ENCODE data around the gene CCDC127. TPM values are rescaled to one million over a fixed set of nuclear protein-coding genes. Genes with fewer than 3 reads are reported as not detected.
"Not testable (repeated sequence)": the region's sequence is repeated elsewhere in the genome, so short reads cannot be mapped to it uniquely, and the experiment has no call there.

Gene CCDC127
- total RNA-seq, 1 experiment from 2014 or later: 24.1 TPM

DNA sequence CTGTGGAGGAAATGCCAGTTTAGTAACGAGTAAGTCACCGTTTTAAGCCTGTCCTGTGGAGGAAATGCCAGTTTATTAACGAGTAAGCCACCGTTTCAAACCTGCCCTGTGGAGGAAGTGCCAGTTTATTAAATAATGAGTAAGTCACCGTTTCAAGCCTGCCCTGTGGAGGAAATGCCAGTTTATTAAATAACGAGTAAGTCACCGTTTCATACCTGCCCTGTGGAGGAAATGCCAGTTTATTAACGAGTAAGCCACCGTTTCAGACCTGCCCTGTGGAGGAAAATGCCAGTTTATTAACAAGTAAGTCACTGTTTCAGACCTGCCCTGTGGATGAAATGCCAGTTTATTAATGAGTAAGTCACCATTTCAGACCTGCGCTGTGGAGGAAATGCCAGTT is 34.6 kb upstream of the CCDC127 start:
- no peak overlapping the region for H3K27ac ChIP-seq
- no peaks in the 10 kb centered on the region for H3K79me2 ChIP-seq (ENCODE audit: low read depth)
- H3K36me3 ChIP-seq (ENCODE audit: low read depth): peaks cover 43% of the 10 kb centered on the region
- TF ChIP-seq CTCF (conservative IDR thresholded peaks at IDR 0.05) (no peak), EZH2 (IDR thresholded peaks at IDR 0.05; ENCODE audit: low read depth) (no peak)
- no peaks in the 10 kb centered on the region for H3K9me3 ChIP-seq (ENCODE audit: insufficient read depth, low read depth)
- no peaks in the 10 kb centered on the region for H4K20me1 ChIP-seq (ENCODE audit: insufficient read depth)
- H3K9me2 ChIP-seq (ENCODE audit: insufficient read depth): no peaks in the 10 kb centered on the region
- H3K4me2 ChIP-seq: no peak overlapping the region
- ChIA-PET POLR2A (ENCODE audit: unreplicated experiment) (no interaction called here), CTCF (no interaction called here)
- H3K27me3 ChIP-seq (ENCODE audit: insufficient read depth, low read depth): no peaks in the 10 kb centered on the region
- DNase-seq: no peak
- BruUV-seq (replicated peaks): no TSS peak
- intact Hi-C loops (cut with micrococcal nuclease; ENCODE audit: unreplicated experiment): no loop called here
- peaks cover 17% of the 10 kb centered on the region for H3F3A ChIP-seq (ENCODE audit: insufficient read depth, low read depth)
- H2AFZ ChIP-seq: no peak overlapping the region
- H3K4me3 ChIP-seq: no peak overlapping the region
- H3K4me1 ChIP-seq (replicated peaks; ENCODE audit: insufficient read depth): no peaks in the 10 kb centered on the region

DNA sequence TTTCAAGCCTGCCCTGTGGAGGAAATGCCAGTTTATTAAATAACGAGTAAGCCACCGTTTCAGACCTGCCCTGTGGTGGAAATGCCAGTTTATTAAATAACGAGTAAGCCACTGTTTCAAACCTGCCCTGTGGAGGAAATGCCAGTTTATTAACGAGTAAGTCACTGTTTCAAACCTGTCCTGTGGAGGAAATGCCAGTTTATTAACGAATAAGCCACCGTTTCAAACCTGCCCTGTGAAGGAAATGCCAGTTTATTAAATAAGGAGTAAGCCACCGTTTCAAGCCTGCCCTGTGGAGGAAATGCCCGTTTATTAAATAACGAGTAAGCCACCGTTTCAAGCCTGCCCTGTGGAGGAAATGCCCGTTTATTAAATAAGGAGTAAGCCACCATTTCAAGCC is 34.0 kb upstream of the CCDC127 start:
- CTCF ChIA-PET; H4K20me1 ChIP-seq (ENCODE audit: insufficient read depth); H3K4me1 ChIP-seq (replicated peaks; ENCODE audit: insufficient read depth); H3K27ac ChIP-seq; H3K27me3 ChIP-seq (ENCODE audit: insufficient read depth, low read depth); H3K9me3 ChIP-seq (ENCODE audit: insufficient read depth, low read depth); H3K4me2 ChIP-seq; H3K79me2 ChIP-seq (ENCODE audit: low read depth); POLR2A ChIA-PET (ENCODE audit: unreplicated experiment); DNase-seq; intact Hi-C loops (cut with micrococcal nuclease; ENCODE audit: unreplicated experiment); H3K4me3 ChIP-seq; BruUV-seq (replicated peaks); H2AFZ ChIP-seq; H3K9me2 ChIP-seq (ENCODE audit: insufficient read depth): not testable (repeated sequence)
- Histone ChIP-seq H3F3A (ENCODE audit: insufficient read depth, low read depth) (peaks cover 11% of the 10 kb centered on the region), H3K36me3 (ENCODE audit: low read depth) (peaks cover 40% of the 10 kb centered on the region)

DNA sequence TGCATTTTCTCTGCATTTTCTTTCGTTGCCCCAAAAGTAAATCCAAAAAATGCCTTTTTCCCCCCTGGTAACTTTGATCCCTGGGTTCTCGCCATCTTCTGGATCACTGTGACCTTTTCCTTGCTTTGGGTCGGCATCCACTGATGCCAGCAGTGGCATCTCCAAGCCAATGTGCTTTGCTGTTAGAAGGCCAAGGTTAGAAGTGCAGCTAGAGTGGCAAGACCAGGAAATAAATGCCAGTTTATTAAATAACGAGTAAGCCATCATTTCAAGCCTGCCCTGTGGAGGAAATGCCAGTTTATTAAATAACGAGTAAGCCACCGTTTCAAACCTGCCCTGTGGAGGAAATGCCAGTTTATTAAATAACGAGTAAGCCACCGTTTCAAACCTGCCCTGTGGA is 33.6 kb upstream of the CCDC127 start:
- H3K27me3 ChIP-seq (ENCODE audit: insufficient read depth, low read depth); H2AFZ ChIP-seq; H3K9me2 ChIP-seq (ENCODE audit: insufficient read depth); DNase-seq; H3K4me1 ChIP-seq (replicated peaks; ENCODE audit: insufficient read depth); intact Hi-C loops (cut with micrococcal nuclease; ENCODE audit: unreplicated experiment); H3K79me2 ChIP-seq (ENCODE audit: low read depth); CTCF ChIA-PET; H3K4me3 ChIP-seq; H3K4me2 ChIP-seq; H3K27ac ChIP-seq; H3F3A ChIP-seq (ENCODE audit: insufficient read depth, low read depth); POLR2A ChIA-PET (ENCODE audit: unreplicated experiment); H3K9me3 ChIP-seq (ENCODE audit: insufficient read depth, low read depth); H4K20me1 ChIP-seq (ENCODE audit: insufficient read depth): not testable (repeated sequence)
- BruUV-seq (replicated peaks): TSS peak; percentile 16
- H3K36me3 ChIP-seq (ENCODE audit: low read depth): peaks cover 40% of the 10 kb centered on the region

GRCh38 chr5:251016-251415 is 33.1 kb upstream of the CCDC127 start:
- H2AFZ ChIP-seq; DNase-seq; H3K27me3 ChIP-seq (ENCODE audit: insufficient read depth, low read depth); H3K9me3 ChIP-seq (ENCODE audit: insufficient read depth, low read depth); H3K27ac ChIP-seq; CTCF ChIA-PET; H3K4me1 ChIP-seq (replicated peaks; ENCODE audit: insufficient read depth); H3K9me2 ChIP-seq (ENCODE audit: insufficient read depth); H4K20me1 ChIP-seq (ENCODE audit: insufficient read depth); POLR2A ChIA-PET (ENCODE audit: unreplicated experiment); H3K4me3 ChIP-seq; BruUV-seq (replicated peaks); H3K79me2 ChIP-seq (ENCODE audit: low read depth); intact Hi-C loops (cut with micrococcal nuclease; ENCODE audit: unreplicated experiment); H3K4me2 ChIP-seq; H3F3A ChIP-seq (ENCODE audit: insufficient read depth, low read depth): not testable (repeated sequence)
- H3K36me3 ChIP-seq (ENCODE audit: low read depth): peaks cover 40% of the 10 kb centered on the region

DNA sequence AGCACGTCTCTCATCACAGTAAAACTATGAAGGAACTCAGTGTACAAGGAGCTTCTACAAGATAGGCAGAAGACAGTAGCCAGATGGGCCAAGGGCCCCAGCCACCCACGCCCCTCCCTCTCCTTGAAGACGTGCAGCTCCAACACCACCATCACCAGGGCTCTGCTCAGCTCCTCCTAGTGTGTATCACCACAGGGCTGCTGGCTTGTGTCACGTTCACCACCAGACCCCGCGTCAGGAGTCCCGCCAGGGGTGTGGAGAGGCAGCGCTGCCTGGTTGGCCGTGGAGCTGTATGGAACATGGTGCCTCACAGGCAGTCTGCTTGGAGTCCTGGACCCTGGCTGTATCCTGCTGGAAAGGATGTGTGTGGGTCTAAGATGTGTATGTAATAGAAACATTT is 32.4 kb upstream of the CCDC127 start:
- H3F3A ChIP-seq (ENCODE audit: insufficient read depth, low read depth); H3K4me2 ChIP-seq; H3K4me3 ChIP-seq; CTCF ChIA-PET; H4K20me1 ChIP-seq (ENCODE audit: insufficient read depth); intact Hi-C loops (cut with micrococcal nuclease; ENCODE audit: unreplicated experiment); H3K9me3 ChIP-seq (ENCODE audit: insufficient read depth, low read depth); H3K27me3 ChIP-seq (ENCODE audit: insufficient read depth, low read depth); H3K9me2 ChIP-seq (ENCODE audit: insufficient read depth); H3K27ac ChIP-seq; DNase-seq; H3K4me1 ChIP-seq (replicated peaks; ENCODE audit: insufficient read depth); BruUV-seq (replicated peaks); H3K79me2 ChIP-seq (ENCODE audit: low read depth); H2AFZ ChIP-seq: not testable (repeated sequence)
- POLR2A ChIA-PET (ENCODE audit: unreplicated experiment): interaction anchor here (0.6 kb wide), 1 partner anchor 21 kb away, joined by 4 read pairs; the partner anchor contains the start of gene PDCD6
- H3K36me3 ChIP-seq (ENCODE audit: low read depth): peaks cover 38% of the 10 kb centered on the region

DNA sequence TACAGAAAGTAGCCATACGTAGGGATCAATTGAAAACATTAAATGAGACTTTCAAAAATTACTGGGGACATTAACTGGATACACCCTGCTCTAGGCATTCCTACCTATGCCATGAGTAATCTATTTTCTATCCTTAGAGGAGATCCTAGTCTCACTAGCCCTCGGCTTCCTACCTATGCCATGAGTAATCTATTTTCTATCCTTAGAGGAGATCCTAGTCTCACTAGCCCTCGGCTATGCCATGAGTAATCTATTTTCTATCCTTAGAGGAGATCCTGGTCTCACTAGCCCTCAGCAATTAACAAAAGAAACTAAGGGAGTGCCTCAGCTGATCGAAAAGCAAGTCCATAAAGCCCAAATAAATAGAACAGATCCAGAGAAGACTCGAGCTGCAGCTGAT is 27.8 kb upstream of the CCDC127 start:
- POLR2A ChIA-PET (ENCODE audit: unreplicated experiment): interaction anchor here (0.7 kb wide), 1 partner anchor 12 kb away, joined by 3 read pairs; no protein-coding TSS in a partner anchor
- H3F3A ChIP-seq (ENCODE audit: insufficient read depth, low read depth); H3K9me3 ChIP-seq (ENCODE audit: insufficient read depth, low read depth); H3K4me3 ChIP-seq; H3K9me2 ChIP-seq (ENCODE audit: insufficient read depth); CTCF ChIA-PET; H3K79me2 ChIP-seq (ENCODE audit: low read depth); intact Hi-C loops (cut with micrococcal nuclease; ENCODE audit: unreplicated experiment); DNase-seq; H3K4me2 ChIP-seq; H2AFZ ChIP-seq; BruUV-seq (replicated peaks); H3K27ac ChIP-seq; H4K20me1 ChIP-seq (ENCODE audit: insufficient read depth); H3K27me3 ChIP-seq (ENCODE audit: insufficient read depth, low read depth); H3K4me1 ChIP-seq (replicated peaks; ENCODE audit: insufficient read depth): not testable (repeated sequence)
- H3K36me3 ChIP-seq (ENCODE audit: low read depth): peaks cover 46% of the 10 kb centered on the region

DNA sequence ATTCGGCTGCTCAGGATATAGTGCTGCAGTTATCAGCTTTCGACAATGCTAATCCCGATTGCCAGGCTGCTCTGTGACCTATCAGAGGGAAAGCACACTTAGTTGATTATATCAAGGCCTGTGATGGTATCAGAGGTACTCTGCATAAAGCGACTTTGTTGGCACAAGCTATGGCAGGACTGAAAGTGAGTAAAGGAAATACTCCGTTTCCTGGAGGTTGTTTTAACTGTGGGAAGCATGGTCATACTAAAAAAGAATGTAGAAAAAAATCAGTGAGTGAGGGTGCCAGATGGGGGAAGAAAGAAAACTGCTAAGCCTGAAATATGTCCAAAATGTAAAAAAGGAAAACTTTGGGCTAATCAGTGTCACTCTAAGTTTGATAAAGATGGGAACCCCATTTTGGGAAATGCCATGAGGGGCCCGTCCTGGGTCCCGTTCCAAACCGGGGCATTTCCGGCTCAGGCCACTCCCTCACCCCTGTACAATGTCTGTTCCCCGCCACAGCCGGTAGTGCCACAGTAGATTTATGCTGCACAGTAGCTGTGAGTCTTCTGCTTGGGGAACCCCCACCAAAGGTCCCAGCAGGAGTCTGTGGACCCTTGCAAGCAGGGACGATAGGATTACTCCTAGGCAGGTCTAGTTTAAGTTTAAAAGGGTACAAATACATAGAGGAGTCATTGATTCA is 25.9 kb upstream of the CCDC127 start:
- H3K79me2 ChIP-seq (ENCODE audit: low read depth); H3F3A ChIP-seq (ENCODE audit: insufficient read depth, low read depth); H4K20me1 ChIP-seq (ENCODE audit: insufficient read depth); H3K4me2 ChIP-seq; H3K4me3 ChIP-seq; H2AFZ ChIP-seq; H3K27me3 ChIP-seq (ENCODE audit: insufficient read depth, low read depth); H3K9me3 ChIP-seq (ENCODE audit: insufficient read depth, low read depth); BruUV-seq (replicated peaks); H3K4me1 ChIP-seq (replicated peaks; ENCODE audit: insufficient read depth); DNase-seq; H3K27ac ChIP-seq; intact Hi-C loops (cut with micrococcal nuclease; ENCODE audit: unreplicated experiment); POLR2A ChIA-PET (ENCODE audit: unreplicated experiment); H3K9me2 ChIP-seq (ENCODE audit: insufficient read depth): not testable (repeated sequence)
- CTCF ChIA-PET: interaction anchor here (0.6 kb wide), 1 partner anchor 38 kb away, joined by 7 read pairs; no protein-coding TSS in a partner anchor
- H3K36me3 ChIP-seq (ENCODE audit: low read depth): peaks cover 48% of the 10 kb centered on the region

Data from PC-9 (cell line).